ENCODE measurements around the gene PLA2G2A. TPM values are rescaled to one million over a fixed set of nuclear protein-coding genes. Genes with fewer than 3 reads are reported as not detected.
A peak's percentile ranks its signal among the peaks of the same experiment; 100 is the strongest.

PLA2G2A gene
- total RNA-seq, 1 donor from 2014 or later = not detected

DNA sequence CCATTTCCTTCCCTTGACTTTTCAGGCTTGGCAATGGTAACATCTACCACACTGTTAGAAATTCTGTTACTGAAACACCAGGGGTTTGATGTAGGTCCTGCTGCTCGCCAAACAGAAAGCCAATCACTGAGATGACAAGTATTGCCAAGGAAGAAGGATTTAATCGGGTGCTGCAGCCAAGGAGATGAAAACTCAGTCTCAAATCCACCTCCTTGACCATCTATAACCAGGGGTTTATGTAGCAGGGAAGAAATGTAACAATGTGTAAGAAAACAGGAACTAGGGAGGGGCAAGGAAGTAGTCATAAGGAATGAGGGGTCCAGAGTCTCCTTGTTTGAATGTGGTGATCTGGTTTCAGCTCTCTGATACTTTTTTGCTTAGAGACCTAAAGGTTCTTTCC lies 25.4 kb downstream of the PLA2G2A start:
- no peak for FAIRE-seq
- H3K36me3 ChIP-seq (ENCODE audit: control insufficient read depth, insufficient read depth, low read length) = no peaks in the 10 kb centered on the region
- no peak for DNase-seq (ENCODE audit: low read depth)
- TF ChIP-seq, protein P1, sequence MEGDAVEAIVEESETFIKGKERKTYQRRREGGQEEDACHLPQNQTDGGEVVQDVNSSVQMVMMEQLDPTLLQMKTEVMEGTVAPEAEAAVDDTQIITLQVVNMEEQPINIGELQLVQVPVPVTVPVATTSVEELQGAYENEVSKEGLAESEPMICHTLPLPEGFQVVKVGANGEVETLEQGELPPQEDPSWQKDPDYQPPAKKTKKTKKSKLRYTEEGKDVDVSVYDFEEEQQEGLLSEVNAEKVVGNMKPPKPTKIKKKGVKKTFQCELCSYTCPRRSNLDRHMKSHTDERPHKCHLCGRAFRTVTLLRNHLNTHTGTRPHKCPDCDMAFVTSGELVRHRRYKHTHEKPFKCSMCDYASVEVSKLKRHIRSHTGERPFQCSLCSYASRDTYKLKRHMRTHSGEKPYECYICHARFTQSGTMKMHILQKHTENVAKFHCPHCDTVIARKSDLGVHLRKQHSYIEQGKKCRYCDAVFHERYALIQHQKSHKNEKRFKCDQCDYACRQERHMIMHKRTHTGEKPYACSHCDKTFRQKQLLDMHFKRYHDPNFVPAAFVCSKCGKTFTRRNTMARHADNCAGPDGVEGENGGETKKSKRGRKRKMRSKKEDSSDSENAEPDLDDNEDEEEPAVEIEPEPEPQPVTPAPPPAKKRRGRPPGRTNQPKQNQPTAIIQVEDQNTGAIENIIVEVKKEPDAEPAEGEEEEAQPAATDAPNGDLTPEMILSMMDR (IDR thresholded peaks at IDR 0.05; ENCODE audit: insufficient read depth, low read length, severe bottlenecking) = no peak
- no peak overlapping the region for H3K4me3 ChIP-seq (ENCODE audit: low read depth, low read length)
- peaks cover 5% of the 10 kb centered on the region for H3K27me3 ChIP-seq (ENCODE audit: control insufficient read depth, insufficient read depth, low read length)

DNA sequence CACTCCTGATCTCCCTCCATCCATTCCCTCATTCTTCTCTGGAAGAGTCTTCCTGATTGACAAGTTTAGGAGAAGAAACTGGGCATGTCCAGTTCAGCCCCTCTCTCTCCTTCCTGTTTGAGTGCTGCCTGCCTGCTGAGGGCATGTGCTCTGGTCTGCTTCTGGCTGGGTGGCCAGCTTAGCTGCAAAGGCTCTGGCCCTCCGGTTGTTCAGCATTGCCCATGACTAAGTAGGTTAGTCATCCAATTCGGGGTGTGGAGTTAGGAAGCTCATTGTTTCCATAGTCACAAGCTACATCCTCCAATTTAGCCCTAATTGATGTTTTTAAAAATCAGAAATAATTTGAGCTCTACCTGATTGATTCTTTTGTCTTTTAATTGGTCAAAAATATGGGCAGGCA lies 30.4 kb downstream of the PLA2G2A start:
- DNase-seq (ENCODE audit: low read depth) (peak; percentile 95), FAIRE-seq (no peak)
- H3K36me3 ChIP-seq (ENCODE audit: control insufficient read depth, insufficient read depth, low read length) = no peaks in the 10 kb centered on the region
- no peaks in the 10 kb centered on the region for H3K27me3 ChIP-seq (ENCODE audit: control insufficient read depth, insufficient read depth, low read length)
- TF ChIP-seq, protein P1 (IDR thresholded peaks at IDR 0.05; ENCODE audit: insufficient read depth, low read length, severe bottlenecking) = no peak
- no peak overlapping the region for H3K4me3 ChIP-seq (ENCODE audit: low read depth, low read length)

DNA sequence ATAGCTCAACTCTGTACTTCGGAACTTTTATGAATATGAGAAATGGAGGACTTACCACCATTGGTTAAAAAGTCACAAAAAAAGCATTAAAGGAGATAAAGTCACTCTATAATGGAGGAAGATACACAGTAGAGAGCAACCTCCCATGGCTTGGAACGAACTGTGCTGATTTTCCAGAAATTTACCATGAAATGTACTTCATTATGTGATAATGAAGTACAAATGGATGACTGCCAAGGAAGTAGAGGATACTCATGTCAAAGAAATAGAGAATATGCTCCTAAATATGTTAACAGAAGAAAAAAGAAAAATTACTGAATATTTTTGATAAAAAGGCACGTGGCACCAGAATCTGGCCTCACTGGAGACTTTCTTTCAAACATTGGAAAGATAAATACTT lies 32.4 kb downstream of the PLA2G2A start:
- no peaks in the 10 kb centered on the region for H3K27me3 ChIP-seq (ENCODE audit: control insufficient read depth, insufficient read depth, low read length)
- H3K4me3 ChIP-seq (ENCODE audit: low read depth, low read length) = no peak overlapping the region
- no peak for DNase-seq (ENCODE audit: low read depth)
- H3K36me3 ChIP-seq (ENCODE audit: control insufficient read depth, insufficient read depth, low read length) = no peaks in the 10 kb centered on the region
- no peak for FAIRE-seq
- TF ChIP-seq, protein P1 (IDR thresholded peaks at IDR 0.05; ENCODE audit: insufficient read depth, low read length, severe bottlenecking) = no peak

DNA sequence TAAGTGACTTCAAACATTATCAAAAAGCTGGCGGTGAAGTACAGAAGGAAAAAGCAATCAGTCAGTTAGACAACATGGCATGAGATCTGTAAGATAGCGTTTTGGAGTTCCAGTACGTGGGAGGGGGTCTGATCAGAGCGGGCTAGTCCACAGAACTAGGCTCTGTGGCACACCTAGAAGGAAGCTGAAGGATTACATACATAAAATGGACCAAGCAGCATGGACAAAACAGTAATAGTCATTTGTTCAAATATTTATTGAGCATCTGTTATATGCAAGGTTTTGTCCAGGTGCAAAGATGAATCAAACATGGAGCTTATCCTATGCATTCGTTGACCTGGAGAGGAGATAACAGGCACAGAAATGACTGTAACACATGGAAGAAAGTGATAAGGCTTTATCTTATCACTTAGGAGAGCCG lies 33.1 kb downstream of the PLA2G2A start:
- no peak overlapping the region for H3K4me3 ChIP-seq (ENCODE audit: low read depth, low read length)
- no peaks in the 10 kb centered on the region for H3K27me3 ChIP-seq (ENCODE audit: control insufficient read depth, insufficient read depth, low read length)
- H3K36me3 ChIP-seq (ENCODE audit: control insufficient read depth, insufficient read depth, low read length) = no peaks in the 10 kb centered on the region
- no peak for DNase-seq (ENCODE audit: low read depth)
- FAIRE-seq = no peak
- TF ChIP-seq, protein P1 (IDR thresholded peaks at IDR 0.05; ENCODE audit: insufficient read depth, low read length, severe bottlenecking) = no peak

DNA sequence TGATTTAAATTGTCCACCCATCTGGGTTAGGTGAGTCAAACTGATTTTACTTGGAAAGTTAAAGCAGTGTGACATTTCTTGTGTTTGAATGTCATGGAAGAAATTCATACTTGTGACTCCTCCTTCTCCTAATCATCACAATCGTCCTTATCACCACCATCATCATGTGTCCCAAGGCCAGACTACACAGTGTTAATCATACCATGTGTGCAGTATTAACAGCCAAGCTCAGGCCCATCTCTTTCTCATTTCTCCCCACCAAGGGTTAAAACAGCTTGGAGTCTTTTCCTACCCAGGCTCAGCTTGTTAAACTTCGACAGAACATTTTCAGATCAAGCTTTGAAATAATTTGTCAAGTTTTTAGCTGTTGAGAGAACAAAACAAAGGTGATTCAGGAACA lies 33.5 kb downstream of the PLA2G2A start:
- no peak for DNase-seq (ENCODE audit: low read depth)
- TF ChIP-seq, protein P1 (IDR thresholded peaks at IDR 0.05; ENCODE audit: insufficient read depth, low read length, severe bottlenecking) = no peak
- Histone ChIP-seq H3K27me3 (ENCODE audit: control insufficient read depth, insufficient read depth, low read length) (no peaks in the 10 kb centered on the region), H3K36me3 (ENCODE audit: control insufficient read depth, insufficient read depth, low read length) (no peaks in the 10 kb centered on the region), H3K4me3 (ENCODE audit: low read depth, low read length) (no peak overlapping the region)
- no peak for FAIRE-seq

DNA sequence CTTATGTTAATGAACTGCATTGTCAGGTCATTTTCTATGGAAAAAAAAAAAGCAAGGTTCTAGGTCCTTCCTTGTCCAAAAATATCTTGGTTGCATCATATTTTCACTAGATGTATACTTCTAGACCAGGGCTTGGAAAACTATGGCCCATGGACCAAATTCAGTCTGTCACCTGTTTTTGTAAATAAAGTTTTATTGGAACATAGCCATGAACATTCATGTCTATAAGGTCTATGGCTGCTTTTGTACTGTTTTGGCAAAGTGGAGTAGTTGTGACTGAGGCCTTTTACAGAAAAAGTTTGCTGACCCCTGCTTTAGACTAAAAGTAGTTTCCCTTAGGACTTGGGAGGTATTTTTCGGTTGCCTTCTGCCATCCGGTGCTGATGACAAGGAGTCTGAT lies 36.8 kb downstream of the PLA2G2A start:
- DNase-seq (ENCODE audit: low read depth) (no peak), FAIRE-seq (no peak)
- TF ChIP-seq, protein P1 (IDR thresholded peaks at IDR 0.05; ENCODE audit: insufficient read depth, low read length, severe bottlenecking) = no peak
- no peaks in the 10 kb centered on the region for H3K27me3 ChIP-seq (ENCODE audit: control insufficient read depth, insufficient read depth, low read length)
- no peak overlapping the region for H3K4me3 ChIP-seq (ENCODE audit: low read depth, low read length)
- no peaks in the 10 kb centered on the region for H3K36me3 ChIP-seq (ENCODE audit: control insufficient read depth, insufficient read depth, low read length)

All from bronchial epithelial cell (primary cell).